Skin of body (tissue), 2 donors: Measurements from ENCODE around the gene SALL1. TPM values are rescaled to one million over a fixed set of nuclear protein-coding genes. Genes with fewer than 3 reads are reported as not detected.

Source experiments
- DNase-seq: peaks from one replicate; lab custom pipeline; 2025; lab: John Stamatoyannopoulos, UW
- total RNA-seq: library from RNA; depleted of rRNA; stranded (reverse); fragments of >200 nt; gene quantifications from one replicate; pipeline ENCODE4 v1.2.3, GENCODE V29; 2014

The SALL1 gene
- total RNA-seq, 1 donor from 2014 or later = not detected

DNA sequence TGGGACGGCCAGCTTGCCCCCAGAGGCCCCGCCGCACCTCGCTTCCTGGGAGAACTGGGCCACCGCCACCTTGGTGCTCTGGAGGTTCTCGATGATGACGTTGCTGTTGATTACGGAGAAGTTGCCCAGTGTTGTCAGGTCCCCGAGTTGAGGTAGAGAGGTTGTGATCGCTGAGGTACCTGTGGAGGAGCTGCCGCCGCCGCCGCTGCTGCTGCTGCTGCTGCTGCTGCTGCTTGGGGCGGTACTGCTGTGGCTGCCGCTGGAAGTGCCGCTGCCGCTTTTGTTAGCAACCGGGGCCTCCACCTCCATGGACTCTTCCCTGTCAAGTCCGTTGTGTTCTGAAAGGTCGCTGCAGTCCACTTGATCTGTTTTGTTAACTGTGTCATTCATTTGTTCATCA is 9.5 kb downstream of the SALL1 start:
- no peak for DNase-seq

DNA sequence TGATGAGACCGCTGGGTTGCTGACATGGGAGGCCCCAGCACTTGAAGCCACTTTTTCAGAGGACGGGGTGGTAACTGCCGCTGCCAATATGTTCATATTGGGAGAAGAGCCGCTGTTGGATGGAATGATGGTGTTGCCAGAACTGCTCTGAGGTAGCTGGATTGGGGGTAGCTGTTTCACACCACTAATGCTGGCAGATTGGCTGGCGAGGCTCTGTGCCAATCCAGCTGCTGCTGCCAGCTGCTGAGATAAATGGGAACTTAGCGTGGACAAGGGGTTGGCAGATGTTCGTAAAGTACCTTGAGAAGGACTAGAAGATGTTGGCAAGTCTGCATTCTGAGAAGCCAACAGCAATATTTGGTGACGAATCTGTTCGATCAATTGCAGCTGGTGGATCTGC is 10.0 kb downstream of the SALL1 start:
- no peak for DNase-seq

DNA sequence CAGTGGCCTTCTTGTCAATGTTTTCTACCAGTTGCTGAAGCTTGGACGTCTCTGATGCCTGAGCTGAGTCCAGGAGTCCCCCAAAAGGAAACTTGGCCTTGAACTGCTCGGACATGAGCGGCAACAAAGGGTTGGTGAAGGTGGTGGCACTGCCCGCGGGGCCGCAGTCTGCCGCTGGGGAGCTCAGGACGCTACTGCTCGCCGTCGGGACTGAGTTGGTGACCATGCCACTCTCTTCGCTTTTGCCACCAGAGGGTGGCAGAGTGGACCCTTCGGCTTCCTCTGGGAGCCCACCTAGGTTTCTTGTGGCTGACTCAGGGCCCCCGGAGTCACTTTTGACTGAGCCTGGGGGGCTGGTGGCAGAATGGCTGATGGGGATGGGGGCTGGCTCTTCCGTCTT is 11.0 kb downstream of the SALL1 start:
- no peak for DNase-seq

DNA sequence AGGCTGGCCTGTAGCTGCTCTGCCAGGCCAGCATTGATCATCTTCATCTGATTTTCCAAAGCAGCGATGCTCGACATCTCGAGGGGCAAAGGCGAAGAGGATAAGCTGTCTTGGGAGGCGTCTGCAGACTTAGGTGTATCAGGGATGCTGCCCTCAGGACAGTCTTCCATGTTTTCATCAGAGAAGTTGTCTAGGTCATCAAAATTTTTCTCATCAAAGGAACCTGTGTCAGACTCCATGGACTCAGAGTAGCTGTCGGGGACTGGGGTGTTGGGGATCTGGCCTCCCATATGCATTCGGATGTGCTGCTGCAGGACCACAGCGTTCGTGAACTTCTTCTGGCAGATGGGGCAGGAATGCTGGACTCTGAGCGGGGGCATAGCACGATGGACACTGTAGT is 11.5 kb downstream of the SALL1 start:
- no peak for DNase-seq

GRCh38 chr16:51138178-51138577 is 12.9 kb downstream of the SALL1 start:
- DNase-seq = no peak

GRCh38 chr16:51137097-51137496 is 14.0 kb downstream of the SALL1 start:
- no peak for DNase-seq

DNA sequence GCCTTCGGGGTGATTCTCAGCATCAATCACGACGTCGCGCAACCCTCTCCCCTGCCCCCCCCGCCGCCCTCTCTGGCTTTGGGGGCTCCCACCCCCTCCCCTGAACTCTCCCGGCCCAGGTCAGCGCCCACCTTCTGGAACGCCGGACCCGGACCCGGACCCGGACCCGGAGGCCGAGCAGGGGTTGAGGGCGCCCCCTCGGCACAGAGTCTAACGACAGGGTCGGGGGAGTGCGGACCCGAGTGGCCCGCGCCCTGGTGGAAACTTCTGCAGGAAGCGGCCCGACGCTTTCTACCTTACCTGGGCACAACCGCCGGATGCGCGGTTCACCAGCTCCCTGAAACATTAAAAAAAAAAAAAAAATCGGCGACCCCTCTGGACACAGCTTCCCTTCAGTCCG is 16.2 kb downstream of the SALL1 start:
- DNase-seq = no peak

DNA sequence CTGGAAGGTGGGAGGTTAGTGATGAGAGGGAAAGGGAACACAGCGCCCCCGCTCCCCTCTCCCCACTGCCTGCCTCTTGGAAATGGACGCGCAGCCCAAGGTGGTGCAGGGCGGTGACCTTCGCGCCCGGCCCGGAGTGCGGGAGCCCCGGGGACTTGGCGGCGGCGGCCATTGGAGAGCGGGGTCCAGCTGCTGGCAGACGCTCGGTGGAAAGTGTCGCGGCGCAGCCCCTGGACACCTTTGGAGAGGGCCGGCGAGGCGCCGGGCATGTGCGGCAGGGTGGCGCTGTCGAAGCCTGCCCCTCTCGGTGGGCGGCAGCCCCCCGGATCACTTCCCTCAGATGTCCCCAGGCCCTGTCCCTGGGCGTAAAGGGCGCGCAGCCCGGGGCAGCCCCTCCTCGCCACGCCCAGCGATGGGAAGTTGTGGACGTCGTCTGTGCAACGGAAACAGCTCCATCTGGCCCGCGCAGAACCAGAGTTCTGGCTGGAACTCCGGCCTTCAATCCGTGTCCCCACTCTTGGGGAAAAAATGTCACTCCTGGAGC is 16.7 kb downstream of the SALL1 start:
- DNase-seq = no peak

DNA sequence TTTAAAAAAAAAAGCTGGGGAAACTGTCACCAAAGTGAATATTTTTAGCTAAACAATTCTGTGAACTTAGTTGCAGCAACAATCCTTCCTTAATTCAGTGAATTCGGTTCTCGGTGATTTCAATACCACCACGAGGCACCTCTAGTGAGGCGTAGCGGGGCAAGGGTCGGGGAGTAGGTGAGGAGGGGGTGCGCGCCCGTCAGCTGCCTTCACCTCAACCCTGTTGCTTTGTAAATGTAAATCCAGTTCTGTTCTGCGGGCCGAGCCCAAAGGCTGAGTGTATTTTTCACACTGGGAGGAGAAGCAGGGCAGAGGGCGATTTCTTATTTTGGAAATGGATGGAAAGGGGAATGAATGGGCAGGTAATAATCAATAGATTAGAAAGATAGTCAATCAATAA is 17.4 kb downstream of the SALL1 start:
- no peak for DNase-seq

DNA sequence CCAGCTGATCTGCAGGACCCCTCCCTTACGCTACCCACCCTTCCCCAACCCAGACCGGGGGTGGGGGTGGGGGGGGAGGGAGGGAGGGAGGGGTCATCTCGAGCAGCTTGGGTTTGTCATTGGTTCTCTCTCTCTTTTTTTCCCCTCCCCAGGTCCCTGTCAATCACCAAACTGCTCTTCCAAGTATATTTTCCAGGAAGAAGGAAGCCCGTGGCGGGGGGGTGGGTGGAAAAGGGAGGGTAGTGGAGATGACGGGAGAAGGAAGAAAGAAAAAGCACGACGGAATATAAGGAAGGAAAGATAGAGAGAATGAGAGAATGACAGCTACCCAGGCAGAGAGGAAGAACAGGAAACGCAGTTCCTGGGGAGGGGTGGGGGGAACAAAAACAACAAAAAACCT is 17.9 kb downstream of the SALL1 start:
- no peak for DNase-seq

GRCh38 chr16:51132490-51133115 is 18.5 kb downstream of the SALL1 start:
- no peak for DNase-seq

DNA sequence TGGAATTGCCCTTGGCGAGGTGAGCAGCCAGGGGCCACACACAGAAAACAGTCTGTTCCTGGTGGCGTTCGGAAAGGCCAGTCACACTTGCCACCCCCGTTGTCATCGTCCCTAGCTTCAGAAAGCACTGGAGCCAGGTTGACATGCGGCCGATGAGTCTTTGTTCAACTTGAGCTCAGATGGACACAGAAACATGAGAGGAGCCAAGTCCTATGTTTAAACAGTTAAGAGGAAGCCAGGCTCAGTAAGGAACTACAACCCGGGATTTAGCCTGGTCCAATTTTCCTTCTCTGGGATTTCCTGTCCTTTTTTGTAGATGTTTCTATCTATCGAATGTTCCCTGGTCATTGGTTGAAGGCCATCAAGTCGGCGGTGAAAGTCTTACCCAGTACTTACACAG is 19.5 kb downstream of the SALL1 start:
- no peak for DNase-seq

DNA sequence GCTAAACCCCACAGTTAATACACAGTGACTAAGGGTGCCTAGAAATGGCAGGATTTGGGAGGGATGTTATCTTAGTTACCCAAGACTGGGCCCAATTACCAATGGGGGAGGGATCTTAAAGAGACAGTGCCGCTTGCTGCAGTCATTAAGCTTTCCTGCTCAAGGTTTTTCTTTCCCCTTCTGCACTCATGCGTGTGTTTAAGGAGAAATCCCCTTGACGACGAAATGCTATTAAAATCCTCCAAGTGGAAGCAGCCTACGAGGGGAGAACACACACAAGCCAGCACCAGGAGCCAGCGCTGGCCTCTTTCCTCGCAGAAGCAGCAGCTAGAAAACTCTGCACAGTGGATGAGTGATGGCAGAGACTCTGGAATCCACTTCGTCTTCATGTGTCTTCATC is 22.0 kb downstream of the SALL1 start:
- no peak for DNase-seq

DNA sequence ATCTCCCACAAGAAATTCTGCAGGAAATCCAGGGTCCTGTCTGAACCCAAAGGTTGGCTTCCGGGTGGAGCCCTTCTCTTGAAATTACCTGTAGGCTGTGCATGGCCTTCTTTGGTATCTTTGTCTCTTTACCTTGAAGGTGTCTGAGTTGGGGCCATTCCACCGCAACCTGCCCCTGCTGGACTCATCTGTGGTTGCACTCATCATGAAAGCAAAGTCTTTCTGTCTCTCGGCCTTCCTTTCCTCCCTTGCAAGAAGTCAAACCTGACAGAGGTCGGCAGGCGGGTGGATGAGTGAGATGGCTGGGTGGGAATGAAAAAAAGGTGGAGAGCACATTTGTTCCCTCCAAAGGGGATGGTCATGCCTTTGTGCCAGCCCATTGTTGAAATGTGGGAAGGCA is 25.1 kb downstream of the SALL1 start:
- no peak for DNase-seq

- no peak for DNase-seq
Measured at GRCh38 chr16:51124896-51125295, 26.2 kb downstream of the SALL1 start.

DNA sequence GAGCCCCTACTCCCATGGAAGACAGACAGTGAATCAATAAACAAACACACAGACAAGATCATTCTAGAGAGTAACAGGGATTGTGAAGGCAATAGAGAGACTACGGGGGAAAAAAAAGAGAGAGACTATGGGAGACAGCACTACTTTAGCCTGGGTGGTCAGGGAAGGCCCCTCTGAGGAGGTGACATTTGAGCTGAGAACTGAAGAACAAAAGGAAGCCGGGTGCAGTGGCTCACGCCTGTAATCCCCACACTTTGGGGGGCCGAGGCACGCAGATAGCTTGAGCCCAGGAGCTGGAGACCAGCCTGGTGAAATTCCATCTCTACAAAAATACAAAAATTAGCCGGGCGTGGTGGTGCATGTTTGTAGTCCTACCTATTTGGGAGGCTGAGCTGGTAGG is 29.2 kb downstream of the SALL1 start:
- DNase-seq = no peak

GRCh38 chr16:51120730-51121347 is 30.2 kb downstream of the SALL1 start:
- no peak for DNase-seq

GRCh38 chr16:51119973-51120729 is 30.9 kb downstream of the SALL1 start:
- DNase-seq = no peak

GRCh38 chr16:51119556-51119955 is 31.5 kb downstream of the SALL1 start:
- no peak for DNase-seq

DNA sequence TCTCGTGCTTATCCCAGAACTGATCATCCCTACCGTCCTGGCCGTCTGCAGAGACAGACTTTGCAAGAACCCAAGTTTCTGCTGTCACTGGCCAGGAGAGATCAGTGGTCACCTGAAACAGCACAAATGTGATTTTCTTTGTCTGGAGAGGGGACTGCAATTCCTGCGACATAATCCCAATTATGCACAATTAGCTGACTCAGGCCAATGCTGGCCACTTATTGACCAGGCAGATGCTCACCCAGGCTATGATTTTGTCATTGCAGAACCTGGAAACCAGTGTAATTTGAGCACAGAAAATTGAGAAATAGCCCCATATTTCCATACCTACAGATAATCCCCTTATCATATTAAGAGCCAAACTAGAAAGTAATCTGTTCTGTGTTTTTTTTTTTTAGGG is 34.7 kb downstream of the SALL1 start:
- DNase-seq = no peak

DNA sequence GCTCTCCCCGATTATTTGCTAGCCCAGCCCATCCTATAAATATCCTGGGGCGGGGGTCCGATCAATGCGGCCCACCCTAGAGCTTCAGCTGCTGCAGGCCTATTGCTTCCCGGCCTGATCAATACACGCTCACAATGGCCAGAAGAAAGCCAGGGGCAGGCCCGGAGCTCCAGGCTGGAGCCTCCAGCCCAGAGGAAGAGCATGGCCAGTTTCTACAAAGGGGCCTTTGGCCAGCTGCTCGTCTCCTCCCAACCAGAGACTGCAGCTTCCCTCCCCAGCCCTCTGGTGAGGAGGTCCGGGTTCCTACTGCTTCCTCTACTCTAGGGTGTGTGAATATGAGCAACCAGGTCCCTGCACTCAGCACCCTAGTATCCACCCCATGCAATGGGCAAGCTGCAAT is 36.7 kb downstream of the SALL1 start:
- DNase-seq = no peak

DNA sequence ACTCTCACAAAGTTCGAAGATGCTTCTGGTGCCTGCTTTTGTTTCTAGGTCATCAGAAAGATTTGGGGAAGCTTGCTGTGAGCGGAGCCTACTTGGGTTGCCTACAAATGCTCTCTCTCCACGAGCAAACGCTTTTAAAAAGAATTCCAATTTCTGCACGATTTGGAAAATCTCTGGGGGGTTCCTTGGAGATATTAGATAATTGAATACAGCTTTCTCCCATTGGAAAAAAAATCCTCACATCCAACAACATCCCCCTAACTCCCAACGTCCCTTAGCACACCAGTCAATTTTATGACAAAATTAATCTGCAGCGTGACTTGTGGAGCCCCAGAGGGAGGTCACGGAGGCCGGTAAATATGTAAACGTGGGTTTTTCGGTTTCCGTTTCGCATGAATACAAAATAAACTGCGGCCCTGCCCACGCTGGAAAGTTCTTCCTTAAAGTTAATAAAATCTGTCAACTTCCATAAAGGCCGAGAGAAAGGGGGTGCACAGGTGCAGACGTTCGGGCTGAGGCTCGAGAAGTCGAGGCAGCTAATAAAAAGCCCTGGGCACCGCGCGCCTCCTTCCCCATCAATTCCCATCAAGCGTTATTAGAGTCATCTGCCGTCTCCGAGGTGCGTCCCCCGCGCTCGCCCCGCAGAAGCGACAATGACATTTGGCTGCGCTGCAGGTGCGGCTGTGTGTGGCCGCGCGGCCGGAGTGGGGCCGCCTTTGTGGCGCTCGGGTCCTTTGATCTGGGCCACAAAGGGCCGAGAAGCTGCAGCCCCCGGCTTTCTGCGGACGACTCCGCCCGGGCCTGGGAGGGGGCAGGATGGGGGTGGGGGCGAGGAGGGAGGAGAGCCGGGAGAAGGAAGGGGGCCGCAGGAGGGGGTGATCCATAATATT is 37.6 kb downstream of the SALL1 start:
- no peak for DNase-seq
